ENCODE results near the gene WDR35. TPM values are rescaled to one million over a fixed set of nuclear protein-coding genes. Genes with fewer than 3 reads are reported as not detected.
"Not testable (repeated sequence)": the region's sequence is repeated elsewhere in the genome, so short reads cannot be mapped to it uniquely, and the experiment has no call there.

The WDR35 gene
- total RNA-seq, 1 donor from 2014 or later, result 26.5 TPM

DNA sequence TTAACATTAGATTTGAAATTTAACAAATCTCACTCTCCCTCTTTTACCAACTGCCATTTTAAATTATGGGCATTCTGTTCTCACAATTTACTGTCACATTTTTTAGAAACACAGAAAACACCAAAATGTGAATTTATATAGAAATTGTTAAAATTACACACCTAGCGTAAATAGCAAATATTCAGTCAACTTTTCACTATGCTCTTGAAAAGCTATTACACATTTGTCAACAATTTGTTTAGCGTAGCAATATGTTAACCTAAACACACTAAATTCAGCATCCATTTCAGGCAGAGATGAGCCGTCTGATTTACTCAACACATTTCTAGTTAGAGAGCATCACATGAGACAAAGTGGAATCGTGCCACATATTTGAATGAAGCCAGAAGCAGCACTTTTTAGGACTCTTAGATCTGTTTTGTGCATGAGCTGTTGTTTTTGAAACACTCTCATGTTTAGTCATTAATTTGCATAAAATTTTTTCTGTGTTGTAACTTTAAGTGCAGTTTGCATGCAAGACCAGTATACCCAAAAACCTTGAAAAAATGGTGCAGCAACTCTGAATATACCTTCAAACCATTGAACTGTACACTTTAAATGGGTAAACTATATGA is 96.3 kb downstream of the WDR35 start:
- no peak for DNase-seq

DNA sequence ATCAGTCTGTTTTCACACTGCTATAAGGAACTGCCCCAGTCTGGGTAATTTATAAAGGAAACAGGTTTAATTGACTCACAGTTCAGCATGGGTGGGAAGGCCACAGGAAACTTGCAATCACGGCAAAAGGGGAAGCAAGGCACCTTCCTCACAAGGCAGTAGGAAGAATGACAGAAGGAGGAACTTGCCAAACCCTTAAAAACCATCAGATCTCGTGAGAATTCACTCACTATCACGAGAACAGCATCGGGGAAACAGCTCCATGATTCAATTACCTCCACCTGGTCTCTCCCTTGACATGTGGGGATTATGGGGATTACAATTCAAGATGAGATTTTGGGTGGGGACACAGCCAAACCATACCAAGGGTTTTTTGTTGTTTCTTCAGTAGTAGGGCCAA is 97.9 kb downstream of the WDR35 start:
- DNase-seq, result not testable (repeated sequence)

DNA sequence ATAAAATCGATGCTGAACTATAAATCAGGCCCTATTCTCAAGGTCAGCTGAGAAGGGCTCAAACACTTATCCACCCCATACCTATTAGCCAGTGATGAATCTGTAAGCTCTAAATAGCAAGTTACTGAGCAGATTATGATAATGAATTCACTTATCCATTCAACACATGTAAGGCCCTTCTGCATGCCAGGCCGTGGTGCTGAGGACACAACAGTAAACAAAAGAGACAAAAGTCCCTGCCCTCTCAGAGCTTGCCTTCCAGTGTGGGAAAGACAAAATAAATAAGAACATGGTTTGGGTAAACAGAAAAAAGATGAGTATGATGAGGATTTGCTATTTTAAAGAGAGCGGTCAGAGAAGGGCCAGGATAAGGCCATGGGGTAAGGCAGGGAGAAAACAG is 99.8 kb downstream of the WDR35 start:
- DNase-seq, result no peak

DNA sequence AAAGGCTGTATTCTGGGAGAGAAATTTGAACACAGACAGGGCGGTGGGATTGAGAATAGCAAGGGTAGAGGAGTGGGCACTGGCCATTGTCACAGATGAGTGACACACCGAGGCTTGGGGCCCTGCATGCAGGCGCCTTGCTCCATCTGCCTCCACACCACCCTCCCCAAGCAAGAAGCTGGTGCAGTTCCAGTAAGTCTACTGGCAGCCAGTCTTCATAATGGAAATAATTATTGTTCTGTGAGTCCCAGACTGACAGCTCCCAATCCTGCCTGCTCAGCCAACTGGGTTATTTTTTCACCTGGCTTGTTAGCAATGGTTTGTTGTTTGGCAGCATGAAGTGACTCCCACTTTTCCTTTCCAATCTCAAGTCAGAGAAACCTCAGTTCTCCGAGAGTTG is 101.1 kb downstream of the WDR35 start:
- DNase-seq, result no peak

DNA sequence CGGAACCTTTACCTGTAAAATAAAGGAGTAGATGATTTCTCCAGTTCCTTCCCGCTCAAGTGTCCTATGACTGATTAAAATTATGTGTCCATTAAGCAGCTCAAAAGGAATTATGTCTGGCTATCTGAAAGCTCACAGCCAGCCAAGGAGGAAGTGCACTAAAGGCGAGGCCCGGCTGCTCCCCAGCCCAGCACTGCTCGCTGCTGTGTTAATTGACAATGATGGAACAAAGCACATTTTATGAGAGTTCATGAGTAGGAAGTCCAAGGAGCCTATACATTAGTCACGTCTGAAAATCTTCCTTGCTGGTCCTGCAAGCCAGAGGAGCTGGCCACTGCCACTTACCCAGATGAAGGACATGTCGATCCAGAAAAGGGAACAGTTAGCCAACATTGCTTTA is 102.4 kb downstream of the WDR35 start:
- no peak for DNase-seq

DNA sequence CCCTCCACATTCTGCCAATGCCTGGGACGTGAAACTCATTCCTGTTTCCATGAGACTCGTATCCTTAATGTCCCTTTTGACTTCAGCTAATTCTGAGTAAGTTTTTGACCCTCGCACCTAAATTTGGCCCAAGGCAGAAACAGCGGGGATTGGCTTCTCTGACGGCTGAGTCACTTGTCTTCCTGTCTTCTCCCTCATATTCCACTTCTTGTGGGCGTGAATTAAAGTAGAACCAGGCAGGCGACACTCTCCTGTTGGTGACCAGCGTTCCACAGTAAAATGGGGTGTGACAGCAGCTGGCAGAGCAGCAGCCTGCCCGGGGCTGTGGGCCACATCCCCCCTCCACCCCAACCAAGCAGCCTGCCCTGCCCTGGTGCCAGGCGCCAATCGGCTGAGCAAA is 103.6 kb downstream of the WDR35 start:
- no peak for DNase-seq

DNA sequence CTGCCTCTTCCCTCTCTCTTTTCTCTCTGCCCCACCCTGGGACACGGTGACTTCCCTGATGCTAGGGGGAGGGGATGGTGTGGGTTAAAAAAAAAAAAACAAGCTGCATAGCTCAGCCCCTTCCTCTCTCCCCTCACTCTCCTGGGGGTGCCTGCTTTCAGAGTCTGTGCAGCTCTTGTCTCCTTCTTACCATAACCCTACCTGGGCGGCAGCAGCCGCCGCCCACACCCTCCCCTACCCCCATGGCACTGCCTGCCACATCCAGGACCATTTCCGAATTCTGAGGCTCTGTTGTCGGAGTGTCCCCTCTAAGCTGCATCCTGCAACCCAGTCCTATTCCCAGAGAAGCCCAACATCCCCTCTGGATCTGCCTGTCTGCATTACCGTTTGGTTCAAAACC is 104.1 kb downstream of the WDR35 start:
- no peak for DNase-seq

DNA sequence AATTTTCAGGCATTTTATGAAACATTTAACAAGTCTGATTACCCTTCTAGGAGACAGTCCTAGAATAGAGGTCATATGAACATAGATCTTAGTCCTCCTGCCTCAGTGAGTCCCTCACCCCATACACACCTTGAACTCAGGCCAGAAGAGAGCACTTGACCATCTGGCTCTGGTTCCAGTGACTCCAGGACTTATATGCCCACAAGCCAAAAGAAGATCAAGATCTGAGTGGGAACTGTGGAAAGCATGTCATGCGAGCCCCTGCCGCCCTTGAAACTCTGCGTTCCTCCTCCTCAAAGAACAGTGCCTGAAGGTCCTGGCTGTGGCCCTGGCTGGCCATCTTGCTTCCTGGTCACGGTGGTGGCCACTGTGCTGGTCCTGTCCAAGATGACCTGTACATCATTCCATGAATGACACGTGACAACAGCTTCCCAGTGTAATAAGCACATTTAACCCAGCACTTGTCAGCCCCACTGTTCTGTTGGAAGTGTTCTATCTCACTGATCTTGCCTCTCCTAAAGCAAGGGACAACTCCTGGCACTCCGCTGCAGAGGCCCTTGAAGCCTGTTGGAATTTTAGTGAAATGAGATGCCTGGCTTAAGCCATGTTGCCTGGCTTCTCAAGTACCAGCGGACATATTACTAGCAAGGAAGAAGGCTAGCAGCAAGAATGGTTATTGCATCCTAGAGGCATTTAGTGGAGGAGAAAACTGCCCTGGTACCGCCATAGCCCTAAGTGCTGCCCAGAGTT is 105.8 kb downstream of the WDR35 start:
- DNase-seq, result no peak

DNA sequence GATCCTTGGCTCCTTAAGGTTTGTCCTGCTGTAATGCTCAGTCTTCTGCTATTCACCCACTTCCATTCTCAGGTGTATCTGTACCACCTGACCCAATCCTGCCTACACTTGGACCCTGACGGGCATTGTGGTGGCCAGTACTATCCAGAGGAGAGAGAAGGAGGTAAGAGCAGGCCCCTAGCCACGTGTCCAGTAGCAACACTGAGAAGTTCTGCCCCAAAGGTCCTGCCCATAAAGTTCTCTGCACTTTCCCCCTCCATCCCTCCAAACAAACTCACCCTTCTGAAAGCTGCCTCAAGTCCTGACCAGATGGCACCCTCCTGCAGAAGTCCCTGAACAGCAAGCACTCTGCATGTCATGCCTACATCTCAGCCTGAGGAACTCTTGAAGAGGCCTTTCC is 106.4 kb downstream of the WDR35 start:
- no peak for DNase-seq

DNA sequence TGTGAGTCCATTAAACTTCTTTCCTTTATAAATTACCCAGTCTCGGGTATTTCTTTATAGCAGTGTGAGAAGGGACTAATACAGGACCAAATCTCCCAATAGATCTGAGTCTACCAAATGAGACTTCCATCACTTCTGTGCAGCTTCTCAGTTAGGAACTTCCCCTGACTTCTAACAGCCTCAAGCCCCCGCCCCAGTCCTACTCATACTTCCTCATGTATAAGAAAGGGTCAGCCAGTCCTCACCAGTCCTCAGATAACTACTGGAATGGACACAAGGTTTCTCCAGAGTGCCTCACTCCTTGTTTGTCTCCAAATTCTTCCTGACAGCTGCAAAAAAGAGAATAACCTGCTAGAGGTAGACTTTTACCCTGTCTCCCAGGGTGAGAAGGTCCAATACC is 107.6 kb downstream of the WDR35 start:
- DNase-seq, result no peak

DNA sequence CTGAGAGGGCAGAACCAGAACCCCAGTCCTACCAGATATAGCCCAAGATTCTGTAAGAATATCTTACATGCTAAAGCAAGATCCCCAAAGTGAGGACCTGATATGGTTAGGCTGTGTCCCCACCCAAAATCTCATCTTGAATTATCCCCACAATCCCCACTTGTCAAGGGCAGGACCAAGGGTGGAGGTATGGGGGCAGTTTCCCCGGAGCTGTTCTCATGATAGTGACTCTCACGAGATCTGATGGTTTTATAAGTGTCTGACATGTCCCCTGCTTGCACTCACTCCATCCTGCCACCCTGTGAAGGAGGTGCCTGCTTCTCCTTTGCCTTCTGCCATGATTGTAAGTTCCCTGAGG is 108.0 kb downstream of the WDR35 start:
- no peak for DNase-seq

DNA sequence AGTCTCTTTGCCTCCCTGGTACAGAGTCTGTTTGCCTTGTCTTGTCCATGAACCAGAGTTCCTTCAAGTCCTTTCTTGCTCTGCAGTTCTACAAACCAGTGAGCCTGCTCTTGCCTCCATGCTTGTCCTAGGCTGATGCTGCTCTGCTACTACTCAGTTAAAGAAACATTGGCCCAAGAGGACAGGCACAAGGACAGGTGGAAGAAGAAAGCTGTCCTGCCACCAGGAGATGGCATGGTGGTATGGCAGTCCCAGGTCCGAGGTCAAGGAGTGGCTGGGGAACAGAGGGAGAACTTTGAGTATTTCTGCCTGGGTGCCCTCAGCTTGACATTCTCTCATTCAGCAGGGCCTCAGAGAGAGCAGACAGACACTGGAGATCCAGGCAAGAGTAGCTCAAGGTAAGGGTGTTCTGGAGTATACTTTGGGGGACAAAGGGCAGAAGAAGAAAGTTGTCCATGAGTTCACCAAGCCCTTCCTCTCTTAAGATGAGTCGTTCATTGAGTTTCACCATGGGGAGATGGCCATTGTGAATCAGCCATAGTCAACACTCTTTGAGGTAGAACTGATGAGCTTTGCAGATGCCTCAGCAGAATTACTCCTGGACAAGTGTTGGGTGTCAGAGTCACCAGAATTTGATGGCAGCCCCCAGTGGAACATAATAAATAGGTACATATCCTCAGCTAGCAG is 108.5 kb downstream of the WDR35 start:
- no peak for DNase-seq

DNA sequence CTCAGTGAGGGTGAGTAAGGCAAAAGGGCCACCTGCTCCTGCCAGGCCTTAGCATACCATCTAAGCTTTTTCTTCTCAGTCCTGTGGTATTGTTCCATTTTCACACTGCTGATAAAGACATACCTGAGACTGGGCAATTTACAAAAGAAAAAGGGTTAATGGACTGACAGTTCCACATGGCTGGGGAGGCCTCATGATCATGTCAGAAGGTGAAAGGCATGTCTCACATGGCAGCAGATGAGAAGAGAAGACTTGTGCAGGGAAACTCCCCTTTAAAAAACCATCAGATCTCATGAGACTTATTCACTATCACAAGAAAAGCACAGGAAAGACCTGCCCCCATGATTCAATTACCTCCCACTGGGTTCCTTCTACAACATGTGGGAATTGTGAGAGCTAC is 109.7 kb downstream of the WDR35 start:
- DNase-seq, result not testable (repeated sequence)

DNA sequence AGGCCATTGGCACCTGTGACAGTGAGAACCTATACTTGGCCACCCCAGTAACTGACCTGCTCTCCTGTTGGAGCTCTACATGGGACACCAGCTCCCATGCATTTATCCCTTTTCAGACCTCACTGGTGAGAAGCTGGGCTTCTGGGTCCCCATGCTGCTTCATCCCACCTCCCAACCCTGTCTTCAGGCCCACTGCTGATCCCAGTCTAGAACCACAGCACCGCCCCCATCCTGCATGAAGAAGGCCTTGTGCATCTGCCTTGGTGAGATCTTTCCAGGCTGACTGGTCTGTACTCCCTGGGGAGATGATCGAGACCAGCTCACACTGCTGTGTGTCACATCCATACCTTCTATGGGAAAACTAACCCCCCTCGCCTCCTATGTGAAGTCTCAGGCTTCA is 110.8 kb downstream of the WDR35 start:
- no peak for DNase-seq

DNA sequence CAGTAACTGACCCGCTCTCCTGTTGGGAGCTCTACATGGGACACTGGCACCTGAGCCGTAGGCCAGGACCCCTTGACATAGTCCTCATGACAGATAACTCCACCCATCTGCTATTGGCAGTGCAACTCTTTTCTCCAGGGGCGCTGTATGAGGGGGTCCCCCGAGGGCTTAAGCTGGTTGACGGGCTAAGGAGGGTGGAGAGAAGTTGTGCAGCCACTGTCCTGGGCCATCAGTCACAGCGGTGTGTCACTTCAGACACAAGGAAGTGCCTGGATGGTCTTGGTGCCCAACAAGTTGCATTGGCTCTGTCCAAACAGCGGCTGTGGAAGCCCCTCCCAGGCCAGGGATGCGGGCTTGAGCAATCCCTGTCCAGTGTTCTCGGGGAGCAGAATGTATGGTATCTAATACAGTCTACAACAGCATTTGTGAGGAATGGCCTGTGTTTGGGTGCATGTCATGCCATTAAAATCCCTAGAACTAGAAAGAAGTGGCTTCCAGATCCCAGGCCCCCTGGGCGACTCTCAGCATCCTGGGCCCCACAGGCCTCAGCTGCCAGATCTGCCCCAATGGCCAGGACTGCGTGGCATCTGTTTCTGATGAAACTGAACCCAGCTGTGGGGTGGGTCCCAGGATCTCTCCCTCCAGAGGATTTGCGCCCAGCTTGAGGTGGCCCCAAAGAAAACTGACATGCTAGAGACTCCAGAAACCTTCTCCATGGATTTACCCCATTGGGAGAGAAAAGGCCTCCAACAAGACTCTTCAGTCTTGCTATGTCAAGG is 111.4 kb downstream of the WDR35 start:
- no peak for DNase-seq

DNA sequence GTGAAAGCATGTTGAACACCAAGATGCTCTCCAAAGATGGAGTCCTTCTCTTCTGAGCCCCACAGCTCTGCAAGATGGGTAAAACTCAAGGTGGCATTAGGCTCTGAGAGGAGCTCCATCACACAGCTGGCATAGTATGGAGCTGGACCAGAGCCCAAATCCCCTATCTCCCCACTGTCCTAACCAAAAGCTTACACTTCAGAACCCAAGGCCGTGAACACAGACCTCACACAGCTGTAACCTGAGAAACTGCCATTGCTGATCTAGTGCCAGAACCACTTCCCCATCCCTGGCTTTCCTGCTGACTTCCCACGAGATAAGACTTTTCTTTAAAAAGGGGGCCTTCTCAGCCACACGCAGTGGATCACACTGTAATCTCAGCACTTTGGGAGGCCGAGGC is 113.2 kb downstream of the WDR35 start:
- no peak for DNase-seq

DNA sequence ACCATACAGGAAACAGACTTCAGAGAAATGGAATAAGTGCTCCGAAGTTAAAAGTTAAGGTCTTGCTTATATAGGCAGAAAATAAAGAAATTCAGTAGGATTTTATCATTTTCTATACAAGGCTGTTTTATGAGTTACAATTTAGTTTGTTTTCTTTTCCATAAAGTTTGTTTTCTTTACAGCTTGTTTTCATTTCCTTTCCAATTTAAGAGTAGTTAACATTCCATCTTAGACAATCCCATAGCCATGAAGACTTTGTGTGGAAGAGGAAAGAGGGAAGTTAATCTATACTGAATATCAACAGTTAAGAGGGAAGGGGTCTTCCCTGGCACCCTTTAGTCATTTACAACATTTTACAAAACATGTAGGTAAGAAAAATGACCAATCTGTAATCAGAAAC is 114.6 kb downstream of the WDR35 start:
- no peak for DNase-seq

DNA sequence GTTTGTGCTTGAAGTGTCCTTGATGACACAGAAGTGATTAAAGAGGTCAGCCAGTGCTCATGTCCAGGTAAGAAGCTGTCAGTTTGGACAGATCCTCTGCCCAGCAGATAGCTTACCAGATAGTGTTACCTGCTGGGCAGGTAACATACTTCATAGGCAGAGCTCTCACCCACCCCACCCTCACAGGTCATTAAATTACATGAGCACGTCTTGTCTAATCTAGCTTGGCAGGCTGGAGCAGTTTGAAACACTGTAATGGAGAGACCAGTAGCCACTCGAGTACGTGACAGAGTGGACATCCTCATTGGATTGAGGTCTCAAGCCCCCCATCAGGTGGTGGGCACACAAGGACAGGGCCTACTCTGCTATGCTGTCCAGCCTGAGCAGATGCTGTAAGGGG is 115.2 kb downstream of the WDR35 start:
- no peak for DNase-seq

DNA sequence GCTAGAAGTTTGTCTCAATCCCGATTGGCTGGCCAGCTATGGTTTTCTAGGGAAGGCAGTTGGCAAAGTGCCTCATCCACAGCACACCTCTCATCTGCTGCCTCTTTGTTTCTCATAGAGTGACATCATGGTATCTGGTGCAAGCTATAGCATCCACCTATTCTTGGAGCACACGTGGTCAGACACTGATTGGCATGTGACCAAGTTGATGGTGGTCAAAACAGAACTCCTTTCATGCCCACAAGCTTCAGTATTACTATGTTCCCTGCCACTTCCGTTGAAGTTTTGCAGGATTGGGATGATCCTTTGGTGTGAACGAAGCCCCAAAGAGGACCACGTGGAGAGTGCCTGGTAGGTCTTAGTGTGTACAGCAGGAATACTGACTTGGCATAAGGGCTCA is 116.9 kb downstream of the WDR35 start:
- DNase-seq, result no peak

DNA sequence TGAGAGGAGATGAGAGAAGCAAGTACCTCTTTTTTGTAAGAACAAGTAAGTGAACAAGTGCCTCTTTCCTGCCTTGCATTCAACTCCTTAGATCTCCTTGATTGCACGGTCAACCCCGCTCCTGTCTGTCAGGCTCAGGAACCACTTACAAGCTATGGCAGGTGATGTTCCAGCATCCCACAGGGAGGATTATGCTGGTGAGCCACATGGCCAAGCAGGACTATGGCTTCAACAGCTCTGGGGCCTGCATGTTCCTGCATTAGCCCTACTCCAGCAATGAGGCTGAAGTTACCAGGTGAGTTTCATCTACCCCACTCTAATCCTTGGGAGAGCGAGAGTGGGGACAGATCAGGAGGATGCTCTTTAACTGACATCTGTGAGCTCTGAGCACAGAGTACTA is 117.6 kb downstream of the WDR35 start:
- no peak for DNase-seq

DNA sequence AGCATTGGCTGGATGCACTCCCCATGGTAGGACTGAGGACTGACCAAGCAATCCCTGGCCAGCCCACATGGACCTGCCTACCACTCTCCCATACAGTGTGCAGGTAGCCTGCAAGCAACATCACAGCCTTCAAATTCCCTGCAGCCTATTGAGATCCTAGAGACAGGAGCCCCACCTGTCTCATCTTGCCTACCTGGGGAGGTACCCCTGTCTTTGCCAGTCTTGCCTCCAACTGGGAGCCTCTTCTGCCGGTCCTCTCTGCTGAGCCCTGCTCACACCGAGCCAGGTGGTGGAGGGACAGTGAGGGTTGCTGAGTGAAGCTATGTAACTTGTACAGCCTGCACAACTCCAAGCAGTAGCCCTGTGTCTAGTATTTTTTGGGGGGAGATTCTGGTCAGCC is 118.1 kb downstream of the WDR35 start:
- no peak for DNase-seq

DNA sequence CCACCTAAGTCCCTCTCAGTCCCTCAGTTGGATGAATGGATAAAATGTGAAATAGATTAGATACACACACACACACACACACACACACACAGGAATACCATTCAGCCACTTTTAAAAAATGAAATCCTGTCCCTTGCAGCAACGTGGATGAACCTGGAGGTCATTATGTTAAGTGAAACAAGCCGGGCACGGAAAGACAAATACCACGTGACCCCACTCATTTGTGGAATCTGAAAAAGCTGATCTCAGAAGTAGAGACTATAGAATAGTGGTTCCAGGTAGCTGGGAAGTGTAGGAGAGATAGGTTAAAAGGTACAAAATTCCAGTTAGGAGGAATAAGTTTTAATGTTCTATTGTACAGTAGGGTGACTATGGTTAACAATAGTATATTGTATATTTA is 119.1 kb downstream of the WDR35 start:
- no peak for DNase-seq
